Hepatocyte (in vitro differentiated cells): Measurements from ENCODE around the gene TFCP2L1. TPM values are rescaled to one million over a fixed set of nuclear protein-coding genes. Genes with fewer than 3 reads are reported as not detected.
"Not testable (repeated sequence)": the region's sequence is repeated elsewhere in the genome, so short reads cannot be mapped to it uniquely, and the experiment has no call there.

Source experiments
- DNase-seq: peaks from one replicate; pipeline ENCODE4 v3.0.0-alpha.2; 2016; ENCODE audit warnings: low spot score
- H2AFZ ChIP-seq: fragments of 200-600 bp; sonication (generic); 2 replicates; pipeline ENCODE4 v1.6.0; 2016; ENCODE audit warnings: antibody characterized with exemption, mild to moderate bottlenecking
- H3K27ac ChIP-seq: fragments of 200-600 bp; sonication (generic); 2 replicates; pipeline ENCODE4 v1.5.1; 2016; ENCODE audit warnings: mild to moderate bottlenecking
- H3K27me3 ChIP-seq: fragments of 200-600 bp; sonication (generic); 2 replicates; pipeline ENCODE4 v1.6.1; 2016
- H3K36me3 ChIP-seq: fragments of 200-600 bp; sonication (generic); replicated peaks from 2 replicates; pipeline ENCODE4 v1.5.1; 2016; ENCODE audit warnings: low read depth; ENCODE audit not compliant: insufficient read depth
- H3K4me1 ChIP-seq: fragments of 200-600 bp; sonication (generic); 2 replicates; pipeline ENCODE4 v1.5.1; 2016; ENCODE audit warnings: mild to moderate bottlenecking, moderate library complexity; ENCODE audit not compliant: insufficient read depth
- H3K4me2 ChIP-seq: fragments of 200-600 bp; sonication (generic); 2 replicates; pipeline ENCODE4 v1.6.0; 2016
- H3K4me3 ChIP-seq: fragments of 200-600 bp; sonication (generic); 2 replicates; pipeline ENCODE4 v1.5.1; 2016; ENCODE audit warnings: mild to moderate bottlenecking
- H3K79me2 ChIP-seq: fragments of 200-600 bp; sonication (generic); 2 replicates; pipeline ENCODE4 v1.6.0; 2017; ENCODE audit warnings: mild to moderate bottlenecking
- H3K9me2 ChIP-seq: fragments of 200-600 bp; sonication (generic); replicated peaks from 2 replicates; pipeline ENCODE4 v1.6.0; 2017; ENCODE audit warnings: mild to moderate bottlenecking; ENCODE audit not compliant: insufficient read depth
- H3K9me3 ChIP-seq: fragments of 200-600 bp; sonication (generic); 2 replicates; pipeline ENCODE4 v1.5.1; 2016; ENCODE audit warnings: low read depth, mild to moderate bottlenecking
- H4K20me1 ChIP-seq: fragments of 200-600 bp; sonication (generic); 2 replicates; pipeline ENCODE4 v1.6.0; 2016; ENCODE audit warnings: mild to moderate bottlenecking; ENCODE audit not compliant: insufficient read depth, poor library complexity, severe bottlenecking
- EZH2 ChIP-seq: fragments of 200-600 bp; sonication (generic); IDR thresholded peaks from 2 replicates; pipeline ENCODE4 v1.6.1; 2016; ENCODE audit warnings: antibody characterized with exemption, mild to moderate bottlenecking, borderline replicate concordance
- EZH2phosphoT487 ChIP-seq: fragments of 200-600 bp; sonication (generic); IDR thresholded peaks from one replicate; pipeline ENCODE4 v1.6.1; 2018; ENCODE audit warnings: antibody characterized with exemption, mild to moderate bottlenecking, low read depth, moderate library complexity; ENCODE audit not compliant: unreplicated experiment, severe bottlenecking
- WGBS: methylation state at CpG from one replicate; pipeline ENCODE4 v1.1.6; 2016; ENCODE audit warnings: low lambda C conversion rate; ENCODE audit errors: missing lambda C conversion rate; 5-methylcytosine and 5-hydroxymethylcytosine counted together
- polyA plus RNA-seq: library from polyadenylated mRNA; unstranded; fragments of >200 nt; fragmentation: Nextera tagmentation; extraction: Ambion mirVana; gene quantifications from 2 replicates; pipeline ENCODE4 v1.2.1, GENCODE V29; 2016
- total RNA-seq: library from RNA; depleted of rRNA; stranded (reverse); fragments of >200 nt; gene quantifications from 2 replicates; pipeline ENCODE4 v1.2.3, GENCODE V29; 2014
- TF ChIP-seq, protein P1 (sequence below): fragments of 200-600 bp; sonication (generic); IDR thresholded peaks from 2 replicates; pipeline ENCODE4 v1.5.1; 2016; ENCODE audit warnings: antibody characterized with exemption, mild to moderate bottlenecking; ENCODE audit not compliant: poor library complexity

The TFCP2L1 gene, protein sequence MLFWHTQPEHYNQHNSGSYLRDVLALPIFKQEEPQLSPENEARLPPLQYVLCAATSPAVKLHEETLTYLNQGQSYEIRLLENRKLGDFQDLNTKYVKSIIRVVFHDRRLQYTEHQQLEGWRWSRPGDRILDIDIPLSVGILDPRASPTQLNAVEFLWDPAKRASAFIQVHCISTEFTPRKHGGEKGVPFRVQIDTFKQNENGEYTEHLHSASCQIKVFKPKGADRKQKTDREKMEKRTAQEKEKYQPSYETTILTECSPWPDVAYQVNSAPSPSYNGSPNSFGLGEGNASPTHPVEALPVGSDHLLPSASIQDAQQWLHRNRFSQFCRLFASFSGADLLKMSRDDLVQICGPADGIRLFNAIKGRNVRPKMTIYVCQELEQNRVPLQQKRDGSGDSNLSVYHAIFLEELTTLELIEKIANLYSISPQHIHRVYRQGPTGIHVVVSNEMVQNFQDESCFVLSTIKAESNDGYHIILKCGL
- total RNA-seq (2.2 and 2.5 TPM in 2 replicates), polyA plus RNA-seq (0.99 and 1.1 TPM in 2 replicates)

DNA sequence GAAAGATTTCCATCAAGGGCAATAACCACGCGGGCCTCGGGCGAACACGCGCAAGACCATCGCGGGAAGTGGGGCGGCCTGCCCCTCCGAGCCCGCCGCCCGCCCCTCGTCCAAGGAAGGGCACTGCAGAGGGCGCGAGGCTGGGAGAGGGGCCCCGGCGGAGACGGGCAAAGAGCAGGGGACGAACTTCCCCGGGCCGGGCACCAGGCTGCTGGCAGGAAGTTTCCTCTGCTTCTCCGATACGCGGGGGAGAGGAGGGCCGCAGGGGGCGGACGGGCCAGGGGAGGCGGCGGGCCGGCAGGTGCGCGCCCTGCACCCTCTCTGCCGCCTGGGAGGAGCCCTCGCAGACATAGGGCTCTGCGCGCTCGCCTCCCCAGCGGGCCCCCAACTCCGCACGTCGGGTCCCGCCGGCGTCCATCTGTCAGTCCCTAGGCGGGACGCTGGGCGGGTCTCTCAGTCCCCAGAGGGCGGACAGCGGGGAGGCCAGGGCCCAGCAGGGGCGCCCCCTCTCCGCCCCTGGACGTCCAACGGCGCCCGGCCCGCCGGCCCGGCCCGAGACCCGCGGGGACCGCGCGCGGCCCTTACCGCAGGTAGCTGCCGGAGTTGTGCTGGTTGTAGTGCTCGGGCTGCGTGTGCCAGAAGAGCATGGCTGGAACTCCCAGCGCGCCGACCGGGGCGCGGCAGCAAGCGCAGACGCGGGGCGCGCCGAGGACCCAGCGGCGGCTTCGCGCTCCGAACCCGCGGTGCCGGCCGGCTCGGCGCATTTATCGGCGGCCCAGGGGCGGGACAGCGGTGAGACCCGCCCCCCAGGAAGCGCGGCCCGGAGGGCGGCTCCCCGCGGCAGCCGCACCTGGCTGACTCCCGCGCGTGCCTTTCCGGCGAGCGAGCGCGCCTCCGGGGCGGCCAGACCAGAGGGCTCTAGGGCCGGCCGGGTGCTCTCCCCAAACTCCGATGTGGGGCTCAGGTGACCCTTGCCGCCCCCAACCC is at the start of gene TFCP2L1:
TSS of gene TFCP2L1 (minus strand) at position 740 of the 987 bp plus-strand sequence. CDS start at position 647, 93 bp downstream.
- TF ChIP-seq EZH2 (peak; percentile 53), EZH2phosphoT487 (peak; percentile 14)
- TF ChIP-seq, protein P1, sequence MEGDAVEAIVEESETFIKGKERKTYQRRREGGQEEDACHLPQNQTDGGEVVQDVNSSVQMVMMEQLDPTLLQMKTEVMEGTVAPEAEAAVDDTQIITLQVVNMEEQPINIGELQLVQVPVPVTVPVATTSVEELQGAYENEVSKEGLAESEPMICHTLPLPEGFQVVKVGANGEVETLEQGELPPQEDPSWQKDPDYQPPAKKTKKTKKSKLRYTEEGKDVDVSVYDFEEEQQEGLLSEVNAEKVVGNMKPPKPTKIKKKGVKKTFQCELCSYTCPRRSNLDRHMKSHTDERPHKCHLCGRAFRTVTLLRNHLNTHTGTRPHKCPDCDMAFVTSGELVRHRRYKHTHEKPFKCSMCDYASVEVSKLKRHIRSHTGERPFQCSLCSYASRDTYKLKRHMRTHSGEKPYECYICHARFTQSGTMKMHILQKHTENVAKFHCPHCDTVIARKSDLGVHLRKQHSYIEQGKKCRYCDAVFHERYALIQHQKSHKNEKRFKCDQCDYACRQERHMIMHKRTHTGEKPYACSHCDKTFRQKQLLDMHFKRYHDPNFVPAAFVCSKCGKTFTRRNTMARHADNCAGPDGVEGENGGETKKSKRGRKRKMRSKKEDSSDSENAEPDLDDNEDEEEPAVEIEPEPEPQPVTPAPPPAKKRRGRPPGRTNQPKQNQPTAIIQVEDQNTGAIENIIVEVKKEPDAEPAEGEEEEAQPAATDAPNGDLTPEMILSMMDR = no peak
- H3K27ac ChIP-seq = no peak within 1 kb of the TSS
- no peaks in the 10 kb centered on the region for H3K9me2 ChIP-seq
- no peaks in the 10 kb centered on the region for H3K36me3 ChIP-seq
- no peaks in the 10 kb centered on the region for H3K9me3 ChIP-seq
- peak within 1 kb of the TSS; percentile 97 for H3K4me2 ChIP-seq
- no peaks in the 10 kb centered on the region for H4K20me1 ChIP-seq
- peaks cover 17% of the 10 kb centered on the region for H3K4me1 ChIP-seq
- peaks cover 21% of the 10 kb centered on the region for H3K27me3 ChIP-seq
- peak; percentile 73 for DNase-seq
- H3K79me2 ChIP-seq = no peaks in the 10 kb centered on the region
- 1% methylated on average over 57 of the region's 119 CpGs for WGBS
- peak within 1 kb of the TSS; percentile 79 for H3K4me3 ChIP-seq
- peak within 1 kb of the TSS; percentile 83 for H2AFZ ChIP-seq

DNA sequence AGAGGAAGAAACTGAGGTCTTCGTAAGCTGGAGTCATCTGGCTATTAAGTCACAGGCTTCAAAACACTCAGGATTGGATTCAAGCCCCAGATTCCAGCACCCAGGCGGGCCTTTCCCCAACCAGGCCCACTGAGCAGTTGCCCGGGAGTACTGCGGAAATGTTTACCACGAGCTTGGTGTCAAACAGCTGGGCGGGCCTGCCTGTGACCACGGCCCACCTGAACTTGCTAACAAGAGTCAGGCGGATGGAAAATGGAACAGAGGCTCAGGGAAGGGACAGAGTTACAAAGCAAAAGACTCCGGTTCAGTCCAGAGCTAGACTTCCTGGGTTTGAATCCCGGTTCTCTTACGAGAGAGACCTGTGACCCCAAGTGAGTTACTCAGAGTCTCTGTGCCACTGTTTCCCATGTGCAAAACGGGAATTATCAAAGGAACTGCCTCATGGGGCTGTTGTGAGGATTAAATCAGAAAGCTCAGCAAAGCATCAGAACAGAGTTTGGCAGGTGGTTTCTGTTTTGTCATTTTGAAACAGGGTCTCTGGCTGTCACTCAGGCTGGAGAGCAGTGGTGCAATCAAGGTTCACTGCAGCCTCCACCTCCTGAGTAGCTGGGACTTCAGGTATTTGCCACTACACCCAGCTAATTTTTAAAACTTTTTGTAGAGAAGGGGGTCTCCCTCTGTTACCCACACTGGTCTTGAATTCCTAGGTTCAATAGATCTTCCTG is 49.0 kb upstream of the TFCP2L1 start:
- H3K9me3 ChIP-seq = no peaks in the 10 kb centered on the region
- no peaks in the 10 kb centered on the region for H4K20me1 ChIP-seq
- H3K4me1 ChIP-seq = no peaks in the 10 kb centered on the region
- H3K79me2 ChIP-seq = no peaks in the 10 kb centered on the region
- no peak overlapping the region for H3K4me3 ChIP-seq
- H3K36me3 ChIP-seq = no peaks in the 10 kb centered on the region
- no peak overlapping the region for H3K4me2 ChIP-seq
- 70% methylated on average over 12 of the region's 12 CpGs for WGBS
- no peak for DNase-seq
- H3K9me2 ChIP-seq = no peaks in the 10 kb centered on the region
- no peak overlapping the region for H3K27ac ChIP-seq
- no peak overlapping the region for H2AFZ ChIP-seq
- TF ChIP-seq, protein P1 = no peak
- no peak for TF ChIP-seq EZH2phosphoT487
- TF ChIP-seq EZH2 = no peak
- H3K27me3 ChIP-seq = no peaks in the 10 kb centered on the region

DNA sequence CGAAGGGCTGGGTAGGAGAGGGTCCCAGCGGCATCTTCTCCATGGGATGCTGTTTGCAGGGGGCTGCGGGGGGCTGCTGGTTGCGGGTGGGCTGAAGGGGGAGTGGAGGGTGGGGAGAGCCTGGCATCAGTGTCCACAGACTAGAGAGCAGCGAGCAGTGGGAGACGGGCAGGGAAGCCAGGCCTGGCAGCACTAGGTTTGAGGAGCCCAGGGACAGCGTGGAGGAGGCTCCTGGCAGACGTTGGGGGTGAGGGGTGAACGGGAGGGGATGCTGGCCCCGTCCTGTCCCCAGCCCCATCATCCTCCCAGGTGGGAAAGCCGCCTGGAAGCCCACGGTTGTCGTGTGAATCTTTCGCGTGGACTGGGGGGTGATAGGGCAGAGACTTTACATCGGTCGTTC is 48.2 kb upstream of the TFCP2L1 start:
- no peaks in the 10 kb centered on the region for H3K9me2 ChIP-seq
- H4K20me1 ChIP-seq = no peaks in the 10 kb centered on the region
- H2AFZ ChIP-seq = no peak overlapping the region
- no peaks in the 10 kb centered on the region for H3K9me3 ChIP-seq
- H3K4me2 ChIP-seq = no peak overlapping the region
- no peaks in the 10 kb centered on the region for H3K79me2 ChIP-seq
- H3K36me3 ChIP-seq = no peaks in the 10 kb centered on the region
- H3K27ac ChIP-seq = no peak overlapping the region
- H3K4me1 ChIP-seq = no peaks in the 10 kb centered on the region
- no peak for DNase-seq
- H3K4me3 ChIP-seq = no peak overlapping the region
- TF ChIP-seq, protein P1 = no peak
- no peak for TF ChIP-seq EZH2phosphoT487
- TF ChIP-seq EZH2 = no peak
- no peaks in the 10 kb centered on the region for H3K27me3 ChIP-seq
- 94% methylated on average over 11 of the region's 17 CpGs for WGBS

DNA sequence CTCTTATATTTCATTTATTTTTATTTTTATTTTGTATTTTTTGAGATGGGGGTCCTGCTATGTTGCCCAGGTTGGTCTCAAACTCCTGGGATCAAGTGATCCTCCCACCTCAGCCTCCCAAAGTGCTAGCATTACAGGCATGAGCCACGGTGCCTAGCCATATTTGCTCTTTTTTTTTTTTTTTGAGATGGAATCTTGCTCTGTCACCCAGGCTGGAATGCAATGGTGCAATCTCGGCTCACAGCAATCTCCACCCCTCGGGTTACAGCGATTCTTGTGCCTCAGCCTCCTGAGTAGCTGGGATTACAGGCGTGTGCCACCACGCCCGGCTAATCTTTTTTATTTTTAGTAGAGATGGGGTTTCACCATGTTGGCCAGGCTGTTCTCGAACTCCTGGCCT is 46.3 kb upstream of the TFCP2L1 start:
- not testable (repeated sequence) for DNase-seq, H3K9me3 ChIP-seq, H3K4me2 ChIP-seq, H2AFZ ChIP-seq, H3K27ac ChIP-seq, H3K4me3 ChIP-seq, H3K36me3 ChIP-seq, H3K27me3 ChIP-seq, H4K20me1 ChIP-seq, H3K4me1 ChIP-seq, H3K79me2 ChIP-seq, H3K9me2 ChIP-seq
- 82% methylated on average over 8 of the region's 8 CpGs for WGBS
